OCI-LY1 (cell line): ENCODE data around the gene LIN52.

ENCODE experiments used
- H2AFZ ChIP-seq: fragments of 200-600 bp; sonication (generic), shearing (Covaris generic); 2 replicates; pipeline ENCODE4 v1.6.0; 2014; ENCODE audit warnings: antibody characterized with exemption, mild to moderate bottlenecking, low read length
- H3F3A ChIP-seq: fragments of 200-600 bp; sonication (generic), shearing (Covaris generic); 2 replicates; pipeline ENCODE4 v1.6.0; 2014; ENCODE audit warnings: mild to moderate bottlenecking, antibody characterized with exemption, low read length, moderate library complexity; ENCODE audit not compliant: insufficient read depth
- H3K27ac ChIP-seq: fragments of 200-600 bp; sonication (generic); 2 replicates; pipeline ENCODE4 v1.5.1; 2014; ENCODE audit warnings: low read length, mixed run types, mild to moderate bottlenecking, low read depth; ENCODE audit not compliant: poor library complexity, severe bottlenecking
- H3K27me3 ChIP-seq: fragments of 200-600 bp; sonication (generic); 2 replicates; pipeline ENCODE4 v1.6.0; 2014; ENCODE audit warnings: antibody characterized with exemption, mild to moderate bottlenecking, low read length, moderate library complexity; ENCODE audit not compliant: insufficient read depth
- H3K36me3 ChIP-seq: fragments of 200-600 bp; sonication (generic); 2 replicates; pipeline ENCODE4 v1.6.1; 2014; ENCODE audit warnings: mild to moderate bottlenecking, antibody characterized with exemption, low read length, moderate library complexity, mixed read lengths; ENCODE audit not compliant: insufficient read depth
- H3K4me1 ChIP-seq: fragments of 200-600 bp; sonication (generic); 2 replicates; pipeline ENCODE4 v1.5.1; 2014; ENCODE audit warnings: mild to moderate bottlenecking, low read length, moderate library complexity; ENCODE audit not compliant: insufficient read depth, severe bottlenecking
- H3K4me2 ChIP-seq: fragments of 200-600 bp; sonication (generic), shearing (Covaris generic); 2 replicates; pipeline ENCODE4 v1.6.1; 2014; ENCODE audit warnings: low read length
- H3K4me3 ChIP-seq: fragments of 200-600 bp; sonication (generic); 2 replicates; pipeline ENCODE4 v1.5.1; 2014; ENCODE audit warnings: low read length, low read depth, mild to moderate bottlenecking, mixed read lengths; ENCODE audit not compliant: poor library complexity, severe bottlenecking
- H3K79me2 ChIP-seq: fragments of 200-600 bp; shearing (Covaris generic); 2 replicates; pipeline ENCODE4 v1.6.1; 2016; ENCODE audit warnings: mixed run types, low read length, mixed read lengths; ENCODE audit not compliant: insufficient read depth
- H3K9ac ChIP-seq: fragments of 200-600 bp; sonication (generic), shearing (Covaris generic); 2 replicates; pipeline ENCODE4 v1.6.1; 2014; ENCODE audit warnings: mild to moderate bottlenecking, low read length, mixed read lengths
- H3K9me2 ChIP-seq: fragments of 200-600 bp; sonication (generic), shearing (Covaris generic); 2 replicates; pipeline ENCODE4 v1.6.1; 2014; ENCODE audit warnings: low read depth, mild to moderate bottlenecking, low read length, mixed read lengths
- H3K9me3 ChIP-seq: fragments of 200-600 bp; shearing (Covaris generic); 2 replicates; pipeline ENCODE4 v1.6.1; 2014; ENCODE audit warnings: low read length, mixed read lengths
- H4K20me1 ChIP-seq: fragments of 200-600 bp; sonication (generic), shearing (Covaris generic); 2 replicates; pipeline ENCODE4 v1.6.0; 2016; ENCODE audit warnings: mild to moderate bottlenecking, low read length; ENCODE audit not compliant: insufficient read depth
- CTCF ChIP-seq: fragments of 200-600 bp; sonication (generic), shearing (Covaris generic); IDR thresholded peaks from 2 replicates; pipeline ENCODE4 v1.5.1; 2017; ENCODE audit warnings: mild to moderate bottlenecking, antibody characterized with exemption, low read length, moderate library complexity, mixed read lengths
- EZH2 ChIP-seq: fragments of 200-600 bp; sonication (generic), shearing (Covaris generic); IDR thresholded peaks from 2 replicates; pipeline ENCODE4 v1.8.0; 2017; ENCODE audit warnings: borderline replicate concordance, mixed run types, mild to moderate bottlenecking, antibody characterized with exemption, low read length, moderate library complexity, mixed read lengths

Gene LIN52

GRCh38 chr14:74142523-74142922 lies 57.8 kb downstream of the LIN52 start:
- Histone ChIP-seq H3K79me2 (no peaks in the 10 kb centered on the region), H3K4me2 (no peak overlapping the region), H3K27ac (no peak overlapping the region), H3K4me3 (no peak overlapping the region), H3K4me1 (peaks cover 18% of the 10 kb centered on the region), H2AFZ (no peak overlapping the region), H4K20me1 (no peaks in the 10 kb centered on the region), H3K36me3 (no peaks in the 10 kb centered on the region), H3K27me3 (no peaks in the 10 kb centered on the region), H3K9me2 (no peaks in the 10 kb centered on the region), H3K9me3 (no peaks in the 10 kb centered on the region), H3K9ac (no peak overlapping the region), H3F3A (no peaks in the 10 kb centered on the region)
- TF ChIP-seq EZH2: no peak
- TF ChIP-seq CTCF: no peak

- Histone ChIP-seq H3K79me2 (no peaks in the 10 kb centered on the region), H3K9me3 (no peaks in the 10 kb centered on the region), H3K9me2 (no peaks in the 10 kb centered on the region), H3K4me3 (no peak overlapping the region), H3K27ac (no peak overlapping the region), H2AFZ (no peak overlapping the region), H3K36me3 (no peaks in the 10 kb centered on the region), H3F3A (no peaks in the 10 kb centered on the region), H3K4me2 (no peak overlapping the region), H3K4me1 (peaks cover 18% of the 10 kb centered on the region), H4K20me1 (no peaks in the 10 kb centered on the region), H3K27me3 (no peaks in the 10 kb centered on the region), H3K9ac (no peak overlapping the region)
- TF ChIP-seq EZH2: no peak
- TF ChIP-seq CTCF: no peak
These were observed 60.0 kb downstream of the LIN52 start for GRCh38 chr14:74144789-74145188.

GRCh38 chr14:74147571-74147970 lies 62.8 kb downstream of the LIN52 start:
- TF ChIP-seq EZH2 (no peak), CTCF (no peak)
- H3K79me2 ChIP-seq: no peaks in the 10 kb centered on the region
- H3K9ac ChIP-seq: no peak overlapping the region
- no peaks in the 10 kb centered on the region for H3K4me1 ChIP-seq
- H3K4me3 ChIP-seq: no peak overlapping the region
- no peaks in the 10 kb centered on the region for H4K20me1 ChIP-seq
- H3K9me2 ChIP-seq: no peaks in the 10 kb centered on the region
- H3K4me2 ChIP-seq: no peak overlapping the region
- no peaks in the 10 kb centered on the region for H3K9me3 ChIP-seq
- no peaks in the 10 kb centered on the region for H3K27me3 ChIP-seq
- H3F3A ChIP-seq: no peaks in the 10 kb centered on the region
- H3K36me3 ChIP-seq: no peaks in the 10 kb centered on the region
- H2AFZ ChIP-seq: no peak overlapping the region
- H3K27ac ChIP-seq: no peak overlapping the region
